Measurements from ENCODE around the gene SPEF2. TPM values are rescaled to one million over a fixed set of nuclear protein-coding genes. Genes with fewer than 3 reads are reported as not detected.

The SPEF2 gene
- total RNA-seq, 1 donor from 2014 or later, result 0.96 TPM

DNA sequence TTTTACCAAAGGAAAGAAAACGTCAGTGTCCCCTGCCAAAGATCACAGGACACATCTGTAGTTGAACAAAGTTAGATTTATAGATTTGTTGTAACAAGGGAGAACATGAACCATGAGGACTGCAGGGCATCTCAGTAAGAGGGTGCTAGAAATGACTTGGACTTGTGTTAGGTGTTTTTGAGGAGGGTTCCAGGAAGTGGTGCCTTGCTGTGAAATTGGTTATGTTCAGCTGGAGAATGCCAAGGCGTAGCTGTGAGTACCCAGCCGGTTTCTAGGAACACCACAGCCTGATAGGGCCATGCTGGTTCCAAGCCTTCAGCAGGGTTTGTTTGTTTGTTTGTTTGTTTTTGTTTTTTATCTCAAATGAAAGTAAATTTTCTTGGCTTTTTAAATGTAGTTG, 5.3 kb downstream of the SPEF2 start:
- no peak overlapping the region for H3K4me3 Mint-ChIP-seq (ENCODE audit: unreplicated experiment)
- TF ChIP-seq CTCF (IDR thresholded peaks at IDR 0.05; ENCODE audit: partially characterized antibody, unreplicated experiment), result no peak
- H3K27ac Mint-ChIP-seq (ENCODE audit: unreplicated experiment), result no peak overlapping the region
- no peaks in the 10 kb centered on the region for H3K4me1 Mint-ChIP-seq (ENCODE audit: low read depth, unreplicated experiment)
- DNase-seq, result no peak
- H3K9me3 Mint-ChIP-seq (ENCODE audit: unreplicated experiment), result no peaks in the 10 kb centered on the region
- no peaks in the 10 kb centered on the region for H3K27me3 Mint-ChIP-seq (ENCODE audit: unreplicated experiment)
- H3K36me3 Mint-ChIP-seq (ENCODE audit: unreplicated experiment), result no peaks in the 10 kb centered on the region

DNA sequence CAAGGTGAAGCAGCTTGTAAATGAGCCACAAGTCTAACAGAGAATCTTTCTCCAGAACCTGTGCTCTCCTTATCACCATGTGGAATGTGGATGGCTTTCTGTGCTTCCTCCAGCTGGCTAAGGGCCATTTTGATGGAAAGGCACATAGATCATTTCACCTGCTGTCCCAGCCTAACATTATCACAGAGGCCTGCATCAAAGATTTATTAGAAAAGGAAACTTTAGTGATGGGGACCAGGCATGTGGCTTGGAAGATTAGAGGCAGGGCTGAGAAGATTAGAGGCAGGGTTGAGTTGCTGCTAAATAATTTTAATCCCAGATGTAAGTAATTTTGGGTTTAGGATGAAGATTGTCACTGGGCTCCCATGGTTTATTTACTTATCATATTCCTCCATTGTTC, 6.3 kb downstream of the SPEF2 start:
- Mint-ChIP-seq H3K4me3 (ENCODE audit: unreplicated experiment) (no peak overlapping the region), H3K27me3 (ENCODE audit: unreplicated experiment) (no peaks in the 10 kb centered on the region), H3K4me1 (ENCODE audit: low read depth, unreplicated experiment) (no peaks in the 10 kb centered on the region), H3K27ac (ENCODE audit: unreplicated experiment) (no peak overlapping the region), H3K36me3 (ENCODE audit: unreplicated experiment) (no peaks in the 10 kb centered on the region), H3K9me3 (ENCODE audit: unreplicated experiment) (no peaks in the 10 kb centered on the region)
- TF ChIP-seq CTCF (IDR thresholded peaks at IDR 0.05; ENCODE audit: partially characterized antibody, unreplicated experiment), result no peak
- DNase-seq, result no peak

DNA sequence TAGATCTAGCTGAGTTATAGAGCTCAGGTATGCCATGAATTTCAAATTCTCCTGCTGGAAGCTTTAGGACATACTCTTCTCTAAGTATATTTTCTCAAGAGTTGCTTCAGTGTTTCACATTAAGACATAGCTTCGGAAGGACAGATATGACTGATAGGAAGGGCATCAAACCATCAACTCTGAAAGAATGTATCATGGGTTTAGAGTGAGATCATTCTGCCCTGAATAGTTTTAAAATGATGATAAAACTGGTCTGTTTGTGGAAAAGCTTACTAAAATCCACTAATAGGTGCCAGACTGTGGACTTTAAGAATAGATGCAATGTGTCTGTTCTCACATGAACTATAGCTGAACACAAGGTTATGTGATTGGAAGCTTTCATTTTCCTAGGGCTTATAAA, 8.4 kb downstream of the SPEF2 start:
- H3K27ac Mint-ChIP-seq (ENCODE audit: unreplicated experiment), result no peak overlapping the region
- H3K9me3 Mint-ChIP-seq (ENCODE audit: unreplicated experiment), result no peaks in the 10 kb centered on the region
- no peak overlapping the region for H3K4me3 Mint-ChIP-seq (ENCODE audit: unreplicated experiment)
- DNase-seq, result no peak
- H3K27me3 Mint-ChIP-seq (ENCODE audit: unreplicated experiment), result no peaks in the 10 kb centered on the region
- H3K36me3 Mint-ChIP-seq (ENCODE audit: unreplicated experiment), result no peaks in the 10 kb centered on the region
- TF ChIP-seq CTCF (IDR thresholded peaks at IDR 0.05; ENCODE audit: partially characterized antibody, unreplicated experiment), result no peak
- no peaks in the 10 kb centered on the region for H3K4me1 Mint-ChIP-seq (ENCODE audit: low read depth, unreplicated experiment)

DNA sequence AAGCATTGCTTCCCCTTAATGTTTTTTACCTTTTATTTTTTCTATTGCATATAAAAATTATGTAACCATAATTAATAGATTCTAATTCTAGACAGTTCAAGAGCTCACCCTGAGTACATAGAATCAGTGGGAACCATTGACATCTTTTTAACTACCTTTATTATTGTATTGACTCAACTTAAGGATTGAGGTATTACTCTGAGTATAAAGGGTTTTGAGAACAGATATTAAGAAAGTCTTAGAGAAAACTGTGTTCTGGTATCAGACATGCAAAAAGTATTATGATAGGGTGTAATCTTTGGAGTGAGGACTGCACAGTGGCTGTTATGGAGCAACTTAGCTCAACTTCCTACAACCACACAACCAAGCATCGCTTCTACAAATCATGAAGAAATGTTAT, 8.9 kb downstream of the SPEF2 start:
- no peaks in the 10 kb centered on the region for H3K4me1 Mint-ChIP-seq (ENCODE audit: low read depth, unreplicated experiment)
- H3K27ac Mint-ChIP-seq (ENCODE audit: unreplicated experiment), result no peak overlapping the region
- H3K36me3 Mint-ChIP-seq (ENCODE audit: unreplicated experiment), result no peaks in the 10 kb centered on the region
- no peaks in the 10 kb centered on the region for H3K9me3 Mint-ChIP-seq (ENCODE audit: unreplicated experiment)
- H3K27me3 Mint-ChIP-seq (ENCODE audit: unreplicated experiment), result no peaks in the 10 kb centered on the region
- TF ChIP-seq CTCF (IDR thresholded peaks at IDR 0.05; ENCODE audit: partially characterized antibody, unreplicated experiment), result no peak
- no peak overlapping the region for H3K4me3 Mint-ChIP-seq (ENCODE audit: unreplicated experiment)
- DNase-seq, result no peak

DNA sequence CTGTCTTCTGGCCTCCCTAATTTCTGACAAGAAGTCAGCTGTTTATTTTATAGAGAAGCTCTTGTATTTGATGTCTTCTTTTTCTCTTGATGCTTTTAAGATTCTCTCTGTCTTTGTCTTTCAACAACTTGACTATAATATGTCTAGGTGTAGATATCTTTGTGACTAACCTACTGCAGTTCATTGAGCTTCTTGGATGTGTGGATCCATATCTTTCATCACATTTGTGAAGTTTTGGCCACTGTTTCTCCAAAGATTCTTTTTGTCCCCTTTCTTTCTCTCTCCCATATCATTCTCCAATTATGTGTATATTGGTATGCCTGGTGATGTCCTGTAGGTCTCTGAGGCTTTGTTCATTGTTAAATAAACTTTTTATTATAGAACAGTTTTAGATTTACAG, 16.7 kb downstream of the SPEF2 start:
- no peak for TF ChIP-seq CTCF (IDR thresholded peaks at IDR 0.05; ENCODE audit: partially characterized antibody, unreplicated experiment)
- DNase-seq, result no peak
- H3K36me3 Mint-ChIP-seq (ENCODE audit: unreplicated experiment), result no peaks in the 10 kb centered on the region
- no peaks in the 10 kb centered on the region for H3K9me3 Mint-ChIP-seq (ENCODE audit: unreplicated experiment)
- no peak overlapping the region for H3K4me3 Mint-ChIP-seq (ENCODE audit: unreplicated experiment)
- no peaks in the 10 kb centered on the region for H3K4me1 Mint-ChIP-seq (ENCODE audit: low read depth, unreplicated experiment)
- no peak overlapping the region for H3K27ac Mint-ChIP-seq (ENCODE audit: unreplicated experiment)
- H3K27me3 Mint-ChIP-seq (ENCODE audit: unreplicated experiment), result no peaks in the 10 kb centered on the region

Measured in glutamatergic neuron (in vitro differentiated cells).